Activated CD8-positive, alpha-beta memory T cell treated with anti-CD3 and anti-CD28 coated beads, Interleukin-2, amount 50 U/mL, for 4 hours (primary cell): ENCODE results near the gene SEMA6B.
"Not testable (repeated sequence)": the region's sequence is repeated elsewhere in the genome, so short reads cannot be mapped to it uniquely, and the experiment has no call there.

Experiments used
- DNase-seq: peaks from one replicate; pipeline ENCODE4 v3.0.0-alpha.2; 2020

Gene SEMA6B

DNA sequence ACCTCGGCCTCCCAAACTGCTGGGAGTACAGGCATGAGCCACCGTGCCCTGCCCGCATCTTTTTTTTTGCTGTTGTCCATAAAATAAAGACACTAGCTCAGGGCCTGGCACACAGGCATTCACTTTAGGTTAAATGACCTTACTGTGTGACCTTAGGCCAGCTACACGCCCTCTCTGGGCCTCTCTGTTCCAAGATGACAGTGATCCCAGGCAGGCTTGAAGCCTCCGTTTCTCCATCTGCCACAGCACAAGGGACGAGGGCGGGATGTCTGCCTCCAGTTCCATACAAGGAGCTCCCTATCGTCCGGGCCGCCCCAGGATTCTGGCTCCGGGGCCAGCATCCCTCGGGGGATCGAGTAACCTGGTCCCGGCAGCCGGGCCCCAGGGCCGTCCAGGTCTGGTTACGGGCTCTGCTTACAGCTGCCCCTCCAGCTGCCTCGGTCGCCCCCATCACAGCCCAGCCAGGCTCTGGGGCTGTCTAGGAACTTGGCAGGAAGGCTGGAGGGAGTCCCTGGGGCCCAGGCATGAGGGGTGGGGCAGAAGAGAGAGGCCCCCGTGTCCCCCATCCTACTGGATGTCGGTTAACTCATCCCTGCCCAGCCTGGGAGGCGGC is 11.9 kb upstream of the SEMA6B start:
- DNase-seq: no peak

DNA sequence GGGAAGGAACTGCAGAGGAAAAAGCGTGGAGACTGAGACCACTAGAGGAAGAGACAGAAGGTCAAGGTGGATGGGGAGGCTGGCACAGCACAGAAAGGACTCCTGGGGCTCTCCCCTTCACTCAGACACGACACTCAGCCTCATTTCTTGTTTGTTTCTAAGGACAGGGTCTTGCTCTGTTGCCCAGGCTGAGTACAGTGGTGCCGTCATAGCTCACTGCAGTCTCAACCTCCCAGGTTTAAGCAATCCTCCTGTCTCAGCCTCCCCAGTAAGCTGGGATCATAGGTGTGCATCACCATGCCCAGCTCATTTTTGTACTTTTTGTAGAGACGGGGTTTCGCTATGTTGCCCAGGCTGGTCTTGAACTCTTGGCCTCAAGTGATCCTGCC is 11.4 kb upstream of the SEMA6B start:
- DNase-seq: no peak

DNA sequence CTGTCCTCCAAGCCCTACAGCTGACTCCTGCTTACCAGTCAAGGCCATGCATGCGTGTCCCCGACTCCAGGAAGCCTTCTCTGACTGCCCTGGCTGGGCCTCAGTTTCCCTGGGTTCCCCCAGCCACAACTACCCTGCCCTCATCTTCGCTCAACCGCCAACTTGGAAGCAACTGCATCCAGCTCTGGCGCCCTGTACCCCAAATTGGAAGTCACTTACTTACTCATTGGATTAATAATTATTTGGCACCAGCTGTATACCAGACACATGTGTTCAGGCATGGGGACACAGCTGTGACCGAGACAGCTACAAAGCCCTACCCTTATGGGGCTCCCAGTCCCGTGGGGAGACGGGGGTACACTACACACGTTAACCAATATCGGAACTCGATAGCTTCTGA is 10.9 kb upstream of the SEMA6B start:
- DNase-seq: no peak

DNA sequence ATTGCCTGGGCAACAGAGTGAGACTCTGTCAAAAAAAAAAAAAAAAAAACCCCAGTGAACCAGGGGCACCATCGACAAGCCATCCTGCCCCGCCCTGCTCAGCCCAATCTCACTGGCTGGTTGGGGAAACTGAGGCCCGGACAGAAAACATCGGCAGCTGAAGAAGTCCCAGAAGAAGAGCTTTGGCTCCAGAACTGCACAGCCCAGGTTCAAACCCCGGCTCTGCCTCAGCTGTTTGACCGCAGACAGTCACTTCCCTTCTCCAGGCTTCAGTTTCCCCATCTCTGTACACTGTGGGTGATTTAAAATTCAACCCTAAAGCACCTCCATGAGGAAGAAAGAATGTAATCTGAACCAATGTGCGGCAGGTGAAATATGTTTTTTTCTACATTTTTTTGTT is 9.4 kb upstream of the SEMA6B start:
- no peak for DNase-seq

DNA sequence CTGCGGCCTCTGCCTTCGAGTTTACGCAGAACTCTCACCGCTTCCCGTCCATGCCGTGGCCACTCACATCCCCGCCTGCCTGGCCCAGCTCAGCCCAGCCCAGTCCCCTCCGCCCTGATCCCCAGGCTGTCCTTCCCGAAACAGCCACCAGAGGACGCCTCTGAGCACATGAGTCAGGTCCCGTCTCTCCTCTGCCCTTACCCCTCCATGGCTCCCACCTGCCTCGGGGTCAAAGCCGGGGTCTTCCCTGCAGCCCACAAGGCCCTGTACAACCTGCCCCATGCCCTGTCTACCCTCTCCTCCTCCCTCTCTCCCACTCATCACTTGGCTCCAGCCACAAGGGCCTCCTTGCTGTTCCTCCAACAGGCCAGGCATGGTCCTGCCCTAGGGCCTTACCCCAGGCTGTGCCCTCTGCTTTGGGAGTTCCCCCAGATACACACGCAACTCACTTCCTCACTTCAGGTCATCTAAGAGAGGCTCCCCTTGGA is 8.1 kb upstream of the SEMA6B start:
- peak; percentile 64 for DNase-seq

DNA sequence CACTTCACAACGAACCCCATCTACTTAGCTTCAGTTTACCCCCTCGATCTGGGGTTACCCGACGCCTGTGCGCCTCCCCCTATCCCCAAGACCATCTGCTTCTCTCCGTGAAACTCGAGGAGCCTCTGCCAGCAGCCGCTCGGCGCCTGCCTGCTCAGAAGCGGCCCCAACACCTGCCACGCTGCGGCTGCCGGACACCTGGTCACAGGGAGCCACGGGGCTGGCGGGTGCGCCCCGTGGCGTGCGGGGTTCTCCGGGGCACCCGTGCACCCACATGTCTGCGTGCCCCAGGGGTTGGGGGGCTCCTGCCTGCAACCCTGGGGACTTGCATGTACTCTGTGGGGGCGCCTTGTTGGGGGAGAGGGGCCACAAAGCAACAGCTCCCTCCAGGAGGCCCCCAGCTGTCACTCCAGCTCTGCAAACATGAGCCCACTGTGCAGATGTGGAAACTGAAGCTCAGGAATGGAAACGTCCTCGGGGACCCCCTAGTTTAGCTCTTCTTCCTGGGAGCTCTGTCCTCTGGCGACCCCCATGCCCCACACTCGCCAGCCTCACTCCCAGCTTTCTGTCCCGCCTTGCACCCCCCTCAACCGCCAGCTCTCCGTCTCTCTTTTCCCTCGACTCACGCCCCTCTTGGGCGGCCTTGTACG is 7.0 kb upstream of the SEMA6B start:
- no peak for DNase-seq

DNA sequence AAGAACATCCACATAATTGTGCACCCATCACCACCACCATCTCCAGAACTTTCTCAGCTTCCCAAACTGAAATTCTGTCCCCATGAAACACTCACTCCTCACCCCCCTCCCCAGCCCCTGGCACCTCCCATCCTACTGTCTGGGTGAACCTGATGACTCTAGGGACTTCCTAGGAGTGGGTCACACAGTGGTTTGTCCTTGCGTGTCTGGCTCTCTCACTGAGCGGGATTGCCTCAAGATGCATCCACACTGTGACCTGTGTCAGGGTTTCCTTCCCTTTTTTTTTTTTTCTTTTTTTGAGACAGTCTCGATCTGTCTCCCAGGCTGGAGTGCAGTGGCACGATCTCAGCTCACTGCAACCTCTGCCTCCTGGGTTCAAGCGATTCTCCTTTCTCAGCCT is 4.1 kb upstream of the SEMA6B start:
- not testable (repeated sequence) for DNase-seq

DNA sequence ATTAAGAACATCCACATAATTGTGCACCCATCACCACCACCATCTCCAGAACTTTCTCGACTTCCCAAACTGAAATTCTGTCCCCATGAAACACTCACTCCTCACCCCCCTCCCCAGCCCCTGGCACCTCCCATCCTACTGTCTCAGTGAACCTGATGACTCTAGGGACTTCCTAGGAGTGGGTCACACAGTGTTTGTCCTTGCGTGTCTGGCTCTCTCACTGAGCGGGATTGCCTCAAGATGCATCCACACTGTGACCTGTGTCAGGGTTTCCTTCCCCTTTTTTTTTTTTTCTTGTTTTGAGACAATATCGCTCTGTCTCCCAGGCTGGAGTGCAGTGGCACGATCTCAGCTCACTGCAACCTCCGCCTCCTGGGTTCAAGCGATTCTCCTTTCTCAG is 2.6 kb upstream of the SEMA6B start:
- DNase-seq: not testable (repeated sequence)

DNA sequence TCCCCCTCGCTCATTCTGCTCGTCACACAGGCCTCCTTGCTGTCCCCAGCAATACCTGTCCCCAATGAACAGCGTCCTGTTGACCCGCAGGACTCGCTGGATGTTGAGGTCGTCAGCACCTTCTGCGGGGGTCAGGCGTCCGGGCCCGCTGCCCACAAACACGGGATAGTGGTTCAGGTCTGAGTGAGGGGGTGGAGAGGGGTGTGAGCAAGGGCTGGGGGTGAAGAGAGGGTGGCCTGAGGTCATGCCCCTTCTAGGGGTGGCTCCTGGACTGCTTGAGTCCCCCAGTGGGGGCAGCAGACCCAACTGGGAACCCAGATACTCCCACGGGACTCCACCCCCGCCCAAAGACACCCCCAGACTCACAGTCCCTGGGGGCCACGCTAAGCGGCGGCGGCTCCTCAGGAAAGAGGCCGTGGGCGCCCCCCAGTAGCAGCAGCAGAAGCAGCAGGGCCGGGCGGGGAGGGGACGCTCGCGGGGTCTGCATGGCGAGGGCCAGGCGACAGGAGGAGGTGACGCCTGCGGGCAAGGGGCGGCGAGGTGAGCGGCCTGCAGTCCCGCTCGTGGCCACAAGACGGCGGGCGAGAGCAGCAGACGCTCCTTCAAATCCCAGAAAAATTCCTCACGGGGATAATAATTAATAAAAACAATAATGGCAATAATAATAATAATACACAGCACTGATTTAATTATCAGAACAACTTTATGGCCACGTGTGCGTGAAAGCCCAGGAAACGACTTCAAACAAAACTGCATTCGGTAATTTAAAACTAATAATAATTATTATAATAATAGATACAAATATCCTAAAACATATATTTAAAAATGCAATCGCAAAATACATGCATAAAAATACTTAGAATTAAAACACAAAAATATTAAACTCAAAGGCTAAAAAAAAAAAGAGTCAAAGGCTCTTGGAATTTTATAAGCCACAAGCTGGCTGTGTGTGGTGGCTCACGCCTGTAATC is 1.2 kb downstream of the SEMA6B start:
- DNase-seq: peak; percentile 35

DNA sequence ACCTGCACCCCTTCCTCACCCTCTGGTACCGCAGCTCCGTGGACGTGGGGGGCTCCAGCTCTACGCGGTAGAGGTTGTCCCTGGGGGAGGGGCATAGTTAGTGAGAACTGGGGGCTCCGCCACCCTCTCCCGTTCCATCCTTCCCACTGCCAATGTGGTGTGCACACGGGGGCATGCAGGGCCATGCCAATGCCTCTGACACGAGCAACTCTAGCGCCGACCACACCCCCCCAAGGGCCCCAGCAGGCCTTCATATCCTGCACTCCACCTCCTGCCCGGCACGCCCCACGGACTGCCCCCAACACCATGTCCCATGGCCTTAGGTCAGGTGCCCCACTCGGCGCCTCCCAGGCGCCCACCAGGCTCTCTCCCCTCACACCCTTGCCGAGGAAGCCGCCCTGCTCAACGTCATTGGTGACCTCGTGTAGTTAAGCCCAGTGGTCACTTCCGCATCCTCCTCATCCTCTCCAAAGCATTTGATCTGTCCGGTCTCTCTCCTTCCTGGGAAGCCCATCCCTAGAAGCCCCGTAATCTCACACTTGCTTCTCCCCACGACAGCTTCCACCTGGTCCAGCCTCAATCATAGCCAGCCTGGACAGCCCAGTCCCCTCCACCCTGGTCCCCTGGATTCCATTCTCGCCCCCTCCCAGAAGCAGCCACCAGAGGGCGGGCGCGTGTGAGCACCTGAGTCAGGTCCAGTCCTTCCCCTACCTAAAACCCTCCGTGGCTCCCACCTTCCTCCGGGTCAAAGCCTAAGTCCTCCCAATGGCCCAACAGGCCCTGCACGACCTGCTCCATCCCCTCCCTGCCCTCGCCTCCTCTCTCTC is 2.1 kb downstream of the SEMA6B start:
- no peak for DNase-seq

DNA sequence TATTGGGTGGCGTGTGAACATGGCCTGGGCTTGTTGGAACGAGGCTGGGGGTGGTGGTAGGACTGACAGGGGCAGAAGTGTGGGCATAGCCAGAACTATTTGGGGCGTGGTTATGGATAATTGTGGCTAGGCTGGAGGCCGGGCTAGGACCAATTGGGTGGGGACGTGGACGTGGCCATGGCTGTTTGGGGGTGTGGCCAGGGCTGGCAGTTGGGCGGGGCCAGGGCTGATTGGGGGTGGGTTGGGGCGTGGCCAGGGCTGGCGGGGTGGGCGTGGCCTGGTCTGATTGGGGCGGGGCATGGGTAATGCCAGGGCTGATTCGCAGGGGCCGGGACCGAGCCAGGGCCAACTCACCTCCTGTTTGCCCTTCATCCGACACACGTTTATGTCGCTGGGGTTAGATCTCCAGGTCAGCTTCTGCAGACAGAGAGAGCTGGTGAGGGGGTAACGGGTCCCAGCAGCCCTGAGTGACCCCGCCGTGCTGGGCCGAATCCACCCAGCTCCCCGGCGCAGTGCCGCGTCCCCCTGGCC is 2.8 kb downstream of the SEMA6B start:
- no peak for DNase-seq

DNA sequence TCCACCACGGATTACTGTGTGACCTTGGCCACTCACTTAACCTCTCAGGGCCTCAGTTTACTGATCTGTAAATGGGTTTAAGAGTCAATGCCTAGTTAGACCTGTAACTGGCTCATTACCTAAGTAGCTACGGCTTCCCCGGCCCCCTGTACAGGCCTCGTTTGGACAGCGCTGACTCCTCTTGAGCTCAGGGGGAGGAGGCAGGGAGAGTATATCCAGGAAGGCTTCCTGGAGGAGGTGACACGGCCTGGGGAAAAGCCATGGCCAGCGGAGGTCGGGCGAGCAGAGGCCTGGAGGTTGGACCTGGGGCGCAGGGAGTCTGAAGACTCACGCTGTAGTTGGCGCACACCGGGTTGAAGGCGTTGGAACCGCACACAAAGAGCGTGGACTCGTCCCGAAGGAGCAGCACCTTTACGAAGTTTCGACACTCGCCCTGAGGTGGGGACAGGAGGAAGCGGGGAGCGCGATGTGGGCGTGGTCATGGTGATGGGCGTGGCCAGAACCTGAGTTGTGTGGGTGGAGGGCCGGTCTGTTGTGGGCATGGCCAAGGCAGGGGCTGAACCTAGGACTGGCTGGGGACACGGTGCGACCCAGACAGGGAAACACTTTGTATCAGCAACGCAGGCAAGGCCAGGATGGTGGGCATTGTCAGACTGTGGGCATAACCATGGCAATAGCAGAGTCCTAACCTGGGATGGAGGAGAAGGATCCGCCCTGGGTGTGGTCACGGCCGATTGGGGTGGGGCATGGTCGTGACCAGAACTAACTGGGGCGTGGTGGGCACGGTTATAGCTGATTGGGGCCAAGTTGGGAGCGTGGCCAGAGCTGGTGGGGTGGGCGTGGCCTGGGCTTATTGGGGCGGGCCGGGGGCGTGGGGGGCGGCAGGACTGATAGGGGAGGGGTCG is 3.6 kb downstream of the SEMA6B start:
- DNase-seq: no peak

DNA sequence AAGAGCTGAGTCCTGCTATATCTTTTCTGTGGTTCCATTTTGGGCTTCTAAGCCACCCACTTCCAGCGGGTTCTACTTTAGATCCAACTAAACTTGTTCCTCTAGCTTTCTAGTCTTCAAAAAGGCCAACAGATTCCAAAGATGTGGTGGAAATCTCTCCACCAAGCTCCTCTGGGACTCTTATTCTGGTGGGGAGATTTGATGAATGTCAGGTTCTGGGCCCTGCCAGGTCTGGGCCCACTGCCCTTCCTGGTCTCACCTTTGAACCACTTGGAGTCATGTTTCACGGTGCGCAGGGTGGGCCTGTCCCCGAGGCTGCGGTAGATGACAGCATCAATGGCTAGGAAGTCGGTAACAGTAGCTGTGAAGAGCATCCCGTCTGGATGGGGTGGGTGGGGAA is 4.8 kb downstream of the SEMA6B start:
- no peak for DNase-seq

DNA sequence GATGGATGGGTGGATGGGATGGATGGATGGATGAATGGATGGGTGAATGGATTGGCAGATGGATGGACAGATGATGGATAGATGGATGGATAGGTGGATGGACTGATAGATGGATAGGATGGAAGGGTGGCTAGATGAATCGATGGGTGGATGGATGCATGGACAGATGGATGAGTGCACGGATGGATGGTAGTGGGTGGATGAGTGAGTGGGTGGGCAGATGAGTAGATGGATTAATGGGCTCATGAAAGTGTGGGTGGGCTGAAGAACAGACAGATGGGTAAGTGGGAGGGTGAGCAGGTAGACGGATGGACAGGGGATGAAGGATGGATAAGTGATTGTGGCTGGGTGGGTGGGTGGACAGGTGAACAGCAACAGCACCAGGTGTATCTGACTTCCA is 5.7 kb downstream of the SEMA6B start:
- DNase-seq: no peak

DNA sequence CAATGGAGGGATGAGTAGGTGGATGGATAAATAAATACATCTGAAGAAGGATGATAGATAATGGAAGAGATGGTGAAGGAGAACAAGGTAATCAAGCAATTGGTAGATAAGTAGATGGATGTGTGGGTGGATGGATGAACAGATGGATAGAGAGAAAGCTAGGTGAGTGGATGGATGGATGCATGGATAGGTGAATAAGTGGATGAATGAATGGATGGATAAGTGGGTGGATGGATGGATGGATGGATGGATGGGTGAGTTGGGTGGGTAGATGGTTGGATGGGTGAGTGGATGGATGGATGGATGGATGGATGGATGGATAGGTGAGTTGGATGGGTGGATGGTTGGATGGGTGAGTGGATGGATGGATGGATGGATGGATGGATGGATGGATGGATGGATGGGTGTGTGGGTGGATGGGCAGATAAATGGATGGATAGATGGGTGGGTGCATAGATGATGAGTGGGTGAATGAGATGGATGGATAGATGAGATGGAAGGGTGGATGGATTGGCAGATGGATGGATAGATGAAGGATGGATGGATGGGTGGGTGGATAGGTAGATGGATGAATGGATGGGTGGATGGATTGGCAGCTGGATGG is 6.3 kb downstream of the SEMA6B start:
- DNase-seq: no peak

DNA sequence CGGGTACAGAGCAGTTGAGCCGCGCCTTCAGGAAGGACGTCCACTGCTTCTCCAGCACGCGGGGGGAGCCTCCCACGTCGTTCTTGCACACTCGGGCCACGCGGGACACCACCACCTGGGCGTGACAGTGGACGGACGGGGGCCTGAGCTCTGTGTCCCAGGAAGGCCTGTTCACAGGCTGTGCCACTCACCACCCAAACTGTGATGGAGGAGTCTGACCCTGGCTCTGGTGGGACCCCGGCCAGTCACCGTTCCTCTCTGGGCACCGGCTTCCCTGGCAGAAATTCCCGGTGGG is 7.0 kb downstream of the SEMA6B start:
- DNase-seq: no peak

DNA sequence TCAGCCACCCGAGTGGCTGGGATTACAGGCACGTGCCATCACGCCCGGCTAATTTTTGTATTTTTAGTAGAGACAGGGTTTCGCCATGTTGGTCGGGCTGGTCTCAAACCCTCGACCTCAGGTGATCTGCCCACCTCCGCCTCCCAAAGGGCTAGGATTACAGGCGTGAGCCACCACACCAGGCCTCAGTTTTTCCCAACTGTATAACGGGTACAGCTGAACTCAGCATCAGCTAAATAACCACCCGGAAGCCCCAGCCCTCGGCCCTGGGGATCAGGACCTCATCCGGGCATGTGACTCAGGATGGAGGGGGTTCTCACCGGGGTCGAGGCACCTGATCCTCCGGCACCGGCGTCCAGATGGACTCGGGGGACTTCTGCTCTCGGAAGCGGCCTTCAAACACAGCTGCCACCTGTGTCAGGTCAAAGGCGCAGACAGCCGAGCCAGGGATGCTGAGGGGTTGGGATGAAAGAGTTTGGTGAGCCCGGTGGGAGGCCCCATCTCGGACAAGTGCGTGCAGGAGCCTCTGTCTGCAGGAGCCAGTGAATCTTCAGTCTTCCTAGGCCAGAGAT is 8.9 kb downstream of the SEMA6B start:
- DNase-seq: no peak

DNA sequence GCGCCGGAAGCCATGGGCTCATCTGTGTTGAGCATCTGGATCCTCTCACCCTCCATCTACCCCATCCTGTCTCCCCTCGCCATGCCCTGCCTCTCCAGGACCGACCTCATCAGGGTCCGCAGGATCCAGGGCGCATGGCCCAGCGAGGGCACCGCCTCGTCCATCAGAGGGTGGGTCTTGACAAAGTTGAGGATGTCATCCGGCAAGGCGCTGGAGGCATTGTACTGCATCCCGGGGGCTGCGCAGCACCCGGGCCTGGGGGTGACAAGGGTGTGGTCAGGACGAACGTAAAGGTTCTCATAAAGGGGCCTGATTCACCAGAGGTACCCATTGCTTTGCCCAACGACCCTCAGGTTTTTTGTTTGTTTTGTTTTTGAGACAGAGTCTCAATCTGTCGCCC is 9.5 kb downstream of the SEMA6B start:
- DNase-seq: no peak

DNA sequence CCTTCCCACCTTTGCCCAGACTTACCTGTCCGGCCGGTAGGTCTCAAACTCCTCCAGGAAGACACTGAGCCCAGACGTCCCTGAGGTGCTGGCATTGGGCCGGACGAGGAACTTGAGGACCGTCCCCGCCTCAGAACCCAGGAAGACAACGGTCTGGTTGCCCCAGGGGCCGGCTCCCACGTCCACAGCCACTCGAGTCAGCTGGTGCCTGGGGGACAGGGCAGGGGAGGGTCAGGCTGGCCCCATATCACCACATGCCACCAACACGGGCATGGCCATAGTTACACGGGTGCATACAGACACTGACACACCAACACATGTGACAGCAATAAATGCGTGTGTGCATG is 11.3 kb downstream of the SEMA6B start:
- DNase-seq: no peak

DNA sequence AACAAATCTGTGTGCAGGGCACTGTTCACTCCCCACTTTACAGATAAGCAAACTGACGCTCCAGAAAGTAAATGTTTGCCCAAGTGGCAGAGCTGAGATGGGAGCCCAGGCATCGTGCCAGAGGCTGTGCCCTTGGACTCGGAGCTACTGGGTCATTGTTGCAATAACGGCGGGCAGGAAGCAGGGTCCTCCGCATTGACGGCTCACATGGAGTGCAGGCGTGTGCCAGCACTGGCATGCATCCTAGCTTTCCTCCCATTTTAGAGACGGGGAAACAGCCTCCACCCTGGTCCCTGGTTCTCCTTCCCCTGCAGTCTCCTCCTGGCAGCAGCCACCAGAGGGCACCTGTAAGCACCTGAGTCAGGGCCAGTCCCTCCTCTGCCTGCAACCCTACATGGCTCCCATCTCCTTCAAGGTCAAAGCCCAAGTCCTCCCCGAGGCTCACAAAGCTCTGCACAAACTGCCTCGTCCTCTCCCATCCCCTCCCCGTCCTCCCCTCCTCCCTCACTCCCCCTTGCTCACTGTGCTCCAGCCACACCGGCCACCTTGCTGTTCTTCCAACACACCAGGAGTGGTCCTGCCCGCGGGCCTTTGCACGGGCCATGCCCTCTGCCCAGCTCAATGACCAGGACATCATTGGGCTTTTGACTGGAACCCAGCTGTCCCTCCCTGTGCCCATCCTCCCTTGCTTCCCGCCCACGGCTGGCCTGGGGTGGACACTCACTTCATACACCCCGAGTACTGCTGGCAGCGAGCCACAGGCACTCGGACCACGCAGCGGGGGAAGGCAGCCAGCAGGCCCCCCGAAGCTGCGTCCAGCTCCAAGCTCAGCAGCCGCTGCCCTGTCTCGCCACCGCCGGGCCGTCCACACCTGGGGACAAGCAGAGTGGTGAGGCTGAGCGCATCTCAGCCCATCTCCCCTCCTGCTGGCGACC is 11.9 kb downstream of the SEMA6B start:
- no peak for DNase-seq
